WI38 (cell line): ENCODE results near the gene CD2BP2.

Experiments used
- H3K4me3 ChIP-seq: 2 replicates; pipeline ENCODE4 v1.5.1; 2011; ENCODE audit warnings: low read depth, mild to moderate bottlenecking, control low read depth, low read length
- TF ChIP-seq, protein P1 (sequence below): IDR thresholded peaks from 2 replicates; pipeline ENCODE4 v1.5.1; 2012; ENCODE audit warnings: low read depth, mild to moderate bottlenecking, control low read depth, low read length

The CD2BP2 gene

GRCh38 chr16:30357085-30357714 is 2.1 kb upstream of the CD2BP2 start:
- H3K4me3 ChIP-seq = no peak overlapping the region
- TF ChIP-seq, protein P1, sequence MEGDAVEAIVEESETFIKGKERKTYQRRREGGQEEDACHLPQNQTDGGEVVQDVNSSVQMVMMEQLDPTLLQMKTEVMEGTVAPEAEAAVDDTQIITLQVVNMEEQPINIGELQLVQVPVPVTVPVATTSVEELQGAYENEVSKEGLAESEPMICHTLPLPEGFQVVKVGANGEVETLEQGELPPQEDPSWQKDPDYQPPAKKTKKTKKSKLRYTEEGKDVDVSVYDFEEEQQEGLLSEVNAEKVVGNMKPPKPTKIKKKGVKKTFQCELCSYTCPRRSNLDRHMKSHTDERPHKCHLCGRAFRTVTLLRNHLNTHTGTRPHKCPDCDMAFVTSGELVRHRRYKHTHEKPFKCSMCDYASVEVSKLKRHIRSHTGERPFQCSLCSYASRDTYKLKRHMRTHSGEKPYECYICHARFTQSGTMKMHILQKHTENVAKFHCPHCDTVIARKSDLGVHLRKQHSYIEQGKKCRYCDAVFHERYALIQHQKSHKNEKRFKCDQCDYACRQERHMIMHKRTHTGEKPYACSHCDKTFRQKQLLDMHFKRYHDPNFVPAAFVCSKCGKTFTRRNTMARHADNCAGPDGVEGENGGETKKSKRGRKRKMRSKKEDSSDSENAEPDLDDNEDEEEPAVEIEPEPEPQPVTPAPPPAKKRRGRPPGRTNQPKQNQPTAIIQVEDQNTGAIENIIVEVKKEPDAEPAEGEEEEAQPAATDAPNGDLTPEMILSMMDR = no peak

DNA sequence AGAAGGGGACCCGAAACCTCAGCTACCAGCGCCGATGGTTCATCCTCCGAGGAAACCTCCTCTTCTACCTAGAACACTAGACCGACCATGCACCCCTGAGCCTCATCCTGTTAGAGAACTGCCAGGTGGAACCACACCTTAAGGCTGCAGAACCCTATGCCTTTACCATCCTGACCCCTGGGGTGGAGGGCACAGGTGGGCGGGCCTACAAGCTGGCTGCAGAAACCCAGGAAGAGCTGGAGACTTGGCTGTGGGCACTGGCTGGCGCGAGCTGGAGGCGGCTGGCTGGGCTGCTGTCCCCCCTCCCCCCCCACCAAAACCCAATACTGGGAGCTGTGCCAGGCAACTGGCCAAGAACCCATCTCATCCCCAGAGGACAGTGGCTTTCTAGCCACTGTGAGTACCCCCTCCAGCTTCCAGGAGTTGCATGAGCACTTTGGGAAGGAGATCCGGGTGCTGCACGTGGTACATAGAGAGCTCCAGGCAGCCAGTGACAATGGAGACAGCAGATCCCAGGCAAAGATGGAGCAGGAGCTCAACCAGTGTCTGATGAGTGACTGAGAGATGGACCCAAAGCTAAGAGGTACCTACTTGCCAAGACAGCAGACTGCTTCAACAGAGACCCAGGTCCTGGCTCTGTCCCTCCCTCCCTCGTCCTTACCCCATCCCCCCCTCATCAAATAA is 1.4 kb upstream of the CD2BP2 start:
- H3K4me3 ChIP-seq = no peak overlapping the region
- TF ChIP-seq, protein P1 = no peak

DNA sequence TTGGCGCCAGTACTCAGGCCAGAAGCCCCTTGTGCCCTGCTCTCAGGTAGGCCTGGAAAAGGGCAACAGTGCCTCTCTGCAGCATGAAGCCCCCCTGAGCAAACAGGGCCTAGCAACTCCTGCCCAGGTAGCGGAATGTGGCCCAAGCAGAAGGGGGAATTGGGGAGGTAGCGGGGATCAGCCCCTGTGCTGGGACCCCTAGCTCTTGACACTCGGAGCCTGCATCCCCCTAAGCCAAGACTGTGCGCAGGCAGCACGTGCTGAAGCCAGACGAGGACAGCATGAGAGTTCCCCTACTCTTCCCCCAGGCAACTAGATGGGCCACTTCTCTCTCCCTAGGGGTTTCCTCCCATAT is 823 bp upstream of the CD2BP2 start:
- peak overlapping the region; percentile 98 for H3K4me3 ChIP-seq
- TF ChIP-seq, protein P1 = no peak

DNA sequence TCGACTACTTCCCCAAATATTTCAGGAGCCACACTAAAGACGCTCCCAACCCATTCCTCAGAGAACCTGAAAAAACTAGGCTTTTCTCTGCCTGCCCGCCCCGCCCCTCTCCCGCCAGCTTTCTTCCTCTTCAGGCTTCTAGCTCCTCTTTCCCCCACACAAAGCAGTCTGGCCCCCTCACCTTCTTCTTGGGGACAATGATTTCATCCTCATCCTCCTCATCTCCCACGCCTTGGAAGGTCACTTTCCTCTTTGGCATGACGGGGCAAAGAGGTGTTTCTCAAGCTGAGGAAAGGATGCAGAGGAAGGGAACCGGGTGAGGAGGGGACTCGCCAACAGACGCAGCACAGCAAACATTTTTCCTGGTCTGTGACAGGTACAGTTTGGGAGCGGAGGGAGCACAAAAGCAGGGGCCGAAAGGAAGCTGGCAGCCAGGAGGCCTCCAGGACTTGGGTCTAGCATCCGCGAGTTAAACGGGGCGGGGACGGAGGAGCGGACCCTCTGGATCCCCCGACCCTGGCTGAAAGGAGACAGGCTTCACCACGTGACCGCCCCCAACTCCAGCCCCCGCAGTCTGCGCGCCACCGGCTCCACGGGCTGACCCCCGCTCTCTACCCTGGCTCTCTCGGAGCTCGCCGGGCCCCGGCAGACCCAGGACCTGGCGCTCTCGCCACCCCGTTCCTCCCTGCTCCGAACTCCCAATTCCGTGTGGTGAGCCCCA is 525 bp downstream of the CD2BP2 start:
- TF ChIP-seq, protein P1 = no peak
- H3K4me3 ChIP-seq = peak overlapping the region; percentile 98

DNA sequence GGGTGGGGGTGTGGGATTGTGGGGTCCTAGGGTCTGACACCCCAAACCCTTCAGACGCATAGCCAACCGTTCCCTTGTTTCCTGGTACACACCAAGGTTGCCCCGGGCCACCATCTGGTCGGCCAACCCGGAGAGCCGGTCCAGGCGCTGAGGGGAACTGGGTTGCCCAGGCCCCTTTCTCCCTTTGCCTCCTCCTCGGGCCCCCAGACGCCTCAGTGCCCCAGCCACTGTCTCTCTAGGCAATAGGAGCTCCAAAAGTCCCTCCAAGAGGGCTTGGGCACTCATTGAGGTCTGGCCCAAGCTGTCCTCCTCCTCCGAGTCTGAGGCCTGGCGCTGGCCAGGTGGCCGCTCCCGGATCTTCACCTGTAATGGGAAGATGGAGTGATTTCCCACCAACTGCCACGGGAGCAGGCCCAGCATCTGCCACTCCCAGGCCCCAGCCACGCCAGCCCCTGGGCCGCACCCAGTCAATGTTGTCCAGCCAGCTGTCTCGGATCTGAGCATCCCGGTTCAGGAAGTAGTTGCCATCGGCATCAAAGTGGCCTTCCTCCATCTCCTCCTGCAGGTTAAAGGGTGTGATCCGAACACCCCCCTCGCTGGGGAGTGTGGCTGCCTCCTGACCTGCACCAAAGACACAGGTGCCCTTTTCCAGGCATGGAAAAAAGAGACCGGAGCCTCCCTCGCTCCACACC is 1.5 kb downstream of the CD2BP2 start:
- H3K4me3 ChIP-seq = peak overlapping the region; percentile 98
- TF ChIP-seq, protein P1 = no peak

- TF ChIP-seq, protein P1 = no peak
Measured at GRCh38 chr16:30352488-30353401, 2.4 kb downstream of the CD2BP2 start.

More at GRCh38 chr16:30352488-30353401, 2.4 kb downstream of the CD2BP2 start:
- H3K4me3 ChIP-seq = no peak overlapping the region
